ENCODE measurements around the gene MPRIP.

DNA sequence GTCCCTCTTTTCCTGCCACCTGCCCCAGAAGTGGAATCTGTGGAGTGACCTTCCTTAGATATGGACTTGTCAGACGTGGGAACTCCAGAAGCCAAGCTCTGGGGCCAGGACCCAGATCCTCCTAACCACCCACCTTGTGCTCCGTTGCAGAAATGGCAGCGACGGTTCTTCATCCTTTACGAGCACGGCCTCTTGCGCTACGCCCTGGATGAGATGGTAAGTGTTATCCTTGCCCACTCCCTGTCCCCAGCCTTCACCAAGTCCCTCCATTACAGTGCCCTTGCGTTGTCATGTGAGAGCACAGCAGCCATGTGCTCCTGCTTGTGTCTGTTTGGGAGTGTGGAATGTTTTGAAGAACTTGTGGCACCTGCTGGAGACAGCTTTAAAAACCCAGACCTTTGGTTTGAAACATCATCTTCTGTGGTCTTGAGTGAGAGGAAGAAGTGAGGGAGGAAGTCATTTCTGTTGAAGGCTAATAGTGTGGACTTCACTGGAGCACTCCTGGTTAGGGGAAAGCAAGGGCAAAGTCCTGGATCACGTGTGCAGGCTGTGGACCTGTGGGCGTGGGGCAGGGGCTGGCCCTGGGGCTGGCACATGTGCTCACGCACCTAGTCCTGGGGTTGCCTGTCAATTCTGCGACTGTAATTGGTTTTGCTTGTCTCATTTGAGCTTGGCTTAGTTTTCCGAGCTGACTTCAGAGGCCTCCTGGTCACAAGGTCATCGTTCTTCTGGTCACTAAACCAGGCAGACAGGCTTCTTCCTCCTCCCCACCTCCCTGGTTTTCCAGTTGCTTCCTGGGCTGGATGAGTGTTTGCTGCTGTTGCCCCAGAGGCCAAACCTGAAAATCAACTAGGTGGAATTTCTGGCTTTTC is 35.8 kb downstream of the MPRIP start:
- TF ChIP-seq POLR2A (IDR thresholded peaks at IDR 0.05; ENCODE audit: low read depth, low read length) = no peak
- TF ChIP-seq SPI1 (IDR thresholded peaks at IDR 0.05; ENCODE audit: low read depth, low read length) = no peak
